ENCODE data around the gene ZNF318.

Gene ZNF318

DNA sequence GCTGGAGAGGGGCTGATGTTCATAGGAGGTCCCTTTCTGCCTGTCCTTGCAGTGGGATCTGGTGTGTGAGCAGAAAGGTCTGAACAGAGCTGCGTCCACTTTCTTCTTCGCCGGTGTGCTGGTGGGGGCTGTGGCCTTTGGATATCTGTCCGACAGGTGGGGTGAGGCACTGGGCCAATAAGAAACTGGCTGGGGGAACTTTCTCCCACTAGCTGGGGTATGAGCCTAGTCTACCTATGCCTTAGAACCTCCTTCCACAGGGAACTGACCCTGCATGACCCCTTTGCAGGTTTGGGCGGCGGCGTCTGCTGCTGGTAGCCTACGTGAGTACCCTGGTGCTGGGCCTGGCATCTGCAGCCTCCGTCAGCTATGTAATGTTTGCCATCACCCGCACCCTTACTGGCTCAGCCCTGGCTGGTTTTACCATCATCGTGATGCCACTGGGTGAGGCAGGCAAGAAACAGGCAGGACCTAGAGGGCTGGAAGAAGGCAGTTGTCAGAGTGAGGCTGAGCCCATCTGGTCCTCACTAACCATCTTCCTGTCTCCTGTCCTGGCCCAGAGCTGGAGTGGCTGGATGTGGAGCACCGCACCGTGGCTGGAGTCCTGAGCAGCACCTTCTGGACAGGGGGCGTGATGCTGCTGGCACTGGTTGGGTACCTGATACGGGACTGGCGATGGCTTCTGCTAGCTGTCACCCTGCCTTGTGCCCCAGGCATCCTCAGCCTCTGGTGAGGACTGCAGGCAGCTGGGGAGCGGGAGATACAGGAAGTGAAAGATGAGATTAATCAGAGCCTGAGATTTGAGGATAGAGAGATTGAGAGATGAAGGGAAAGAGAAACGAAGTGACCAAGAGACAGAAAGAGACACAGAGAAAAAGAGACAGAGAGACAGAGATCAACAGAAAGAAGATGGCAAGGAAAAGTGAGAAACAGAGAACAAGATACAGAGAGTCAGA is 69.8 kb downstream of the ZNF318 start:
- no peak for DNase-seq

DNA sequence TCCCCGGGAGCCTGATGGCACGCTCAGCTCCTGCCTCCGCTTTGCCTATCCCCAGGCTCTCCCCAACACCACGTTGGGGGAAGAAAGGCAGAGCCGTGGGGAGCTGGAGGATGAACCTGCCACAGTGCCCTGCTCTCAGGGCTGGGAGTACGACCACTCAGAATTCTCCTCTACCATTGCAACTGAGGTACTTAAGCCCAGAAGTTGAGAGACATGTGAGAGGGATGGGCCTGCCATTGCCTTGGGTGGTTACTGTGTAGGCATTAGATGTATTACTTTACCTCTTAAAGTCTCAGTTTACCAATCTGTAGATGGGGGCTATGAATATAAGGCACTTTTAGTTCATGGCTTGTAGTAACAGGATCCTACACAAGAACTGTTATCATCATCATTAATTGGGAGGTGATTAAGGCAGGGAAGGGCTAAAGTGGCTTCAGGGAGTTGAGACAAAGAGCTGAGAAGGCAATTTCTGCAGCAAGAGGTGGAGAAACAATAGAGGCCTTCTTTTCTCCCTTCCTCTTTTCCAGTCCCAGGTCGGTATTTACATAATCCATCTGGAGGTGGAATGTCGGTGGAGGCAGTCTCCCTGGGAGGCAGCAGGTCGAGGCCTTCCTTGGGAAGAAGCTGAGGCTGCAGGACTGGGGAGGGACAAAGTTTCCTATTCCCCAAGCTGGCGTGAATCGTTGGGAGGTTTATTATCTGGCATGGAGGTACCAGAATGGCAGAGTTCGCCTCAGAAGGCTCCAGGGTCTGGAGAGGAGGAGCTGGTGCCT is 70.7 kb downstream of the ZNF318 start:
- DNase-seq, result no peak

GRCh38 chr6:43297644-43298564 is 71.5 kb downstream of the ZNF318 start, which contains the start of gene SLC22A7:
SLC22A7 (plus strand) TSS chr6:43298260; CDS start chr6:43298359, 99 bp downstream.
- no peak for DNase-seq

DNA sequence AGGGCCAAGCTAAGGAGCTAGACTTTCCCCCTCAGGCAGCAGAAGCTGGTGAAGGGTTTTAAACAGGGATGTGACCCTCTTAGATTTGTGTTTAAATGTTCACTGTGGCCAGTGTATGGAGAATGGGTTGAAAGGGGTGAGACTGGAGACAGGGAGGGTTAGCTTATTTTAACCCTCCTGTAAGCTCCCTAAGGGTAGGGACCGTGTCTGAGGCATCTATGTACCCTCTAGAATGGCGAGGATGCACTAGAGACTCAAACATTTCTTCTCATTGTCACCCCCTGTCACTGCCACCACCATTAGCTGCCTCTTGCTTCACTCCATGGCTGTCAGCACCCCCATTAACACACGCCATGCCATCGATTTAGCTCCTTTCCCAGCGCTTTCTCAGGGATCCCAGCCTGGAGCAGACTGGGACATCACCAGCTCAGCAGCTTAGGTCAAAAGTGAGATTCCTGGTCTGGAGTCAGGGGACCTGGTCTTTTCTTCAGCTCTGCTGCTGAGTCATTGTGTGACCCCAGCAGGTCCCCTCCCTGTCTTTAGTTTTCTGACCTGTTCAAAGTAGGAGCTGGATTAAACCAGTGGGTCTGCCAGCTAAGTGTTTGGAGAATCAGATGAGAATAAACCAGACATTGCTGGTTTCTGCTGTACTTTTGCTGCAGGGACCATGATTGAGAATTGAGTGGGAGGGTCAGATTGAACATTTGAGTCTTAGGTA is 72.5 kb downstream of the ZNF318 start:
- DNase-seq, result no peak

GRCh38 chr6:43295456-43295855 is 74.0 kb downstream of the ZNF318 start:
- no peak for DNase-seq

- no peak for DNase-seq
These were observed 74.9 kb downstream of the ZNF318 start for GRCh38 chr6:43294536-43294935.

DNA sequence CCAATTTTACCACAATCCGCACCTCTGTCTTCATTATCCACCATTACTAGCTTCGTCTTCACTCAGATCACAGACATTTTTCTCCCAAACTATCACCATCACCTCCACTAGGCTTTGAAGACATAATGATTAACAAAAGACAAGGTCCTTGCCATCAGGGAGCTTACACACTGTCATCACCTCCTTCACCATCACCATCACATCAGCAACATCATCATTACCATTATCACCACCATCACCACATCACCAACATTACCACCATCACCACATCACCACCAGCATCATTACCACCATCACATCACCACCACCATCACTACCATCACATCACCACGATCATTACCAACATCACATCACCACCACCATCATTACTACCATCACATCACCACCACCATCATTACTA is 75.7 kb downstream of the ZNF318 start:
- DNase-seq, result no peak

DNA sequence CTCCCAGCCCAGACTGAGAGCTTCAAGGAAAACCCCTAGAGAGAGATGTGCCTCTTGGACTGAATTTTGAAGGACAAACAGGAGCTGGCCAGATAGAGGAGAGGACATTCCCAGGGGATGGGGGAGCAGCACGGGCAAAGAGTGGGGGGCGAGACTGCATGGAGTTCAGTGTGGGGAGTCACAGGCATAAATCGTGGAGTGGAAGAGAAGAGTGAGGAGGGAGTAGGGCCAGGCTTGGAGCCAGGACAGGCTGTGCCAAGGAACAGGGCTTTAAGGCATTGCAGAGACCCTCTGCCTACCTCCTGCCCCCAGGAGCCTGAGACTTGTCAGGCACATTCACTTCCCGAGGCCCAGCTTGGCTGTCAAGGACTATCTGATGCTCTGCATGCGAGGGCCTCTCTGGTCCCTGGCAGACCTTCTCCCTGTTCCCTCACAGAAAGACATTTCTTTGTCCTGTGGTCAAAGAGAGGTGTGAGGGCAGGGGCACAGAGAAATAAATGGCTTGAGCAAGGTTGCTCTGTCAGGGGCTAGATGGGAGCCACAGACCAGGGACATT is 76.6 kb downstream of the ZNF318 start:
- no peak for DNase-seq

GRCh38 chr6:43292341-43292740 is 77.1 kb downstream of the ZNF318 start:
- no peak for DNase-seq

DNA sequence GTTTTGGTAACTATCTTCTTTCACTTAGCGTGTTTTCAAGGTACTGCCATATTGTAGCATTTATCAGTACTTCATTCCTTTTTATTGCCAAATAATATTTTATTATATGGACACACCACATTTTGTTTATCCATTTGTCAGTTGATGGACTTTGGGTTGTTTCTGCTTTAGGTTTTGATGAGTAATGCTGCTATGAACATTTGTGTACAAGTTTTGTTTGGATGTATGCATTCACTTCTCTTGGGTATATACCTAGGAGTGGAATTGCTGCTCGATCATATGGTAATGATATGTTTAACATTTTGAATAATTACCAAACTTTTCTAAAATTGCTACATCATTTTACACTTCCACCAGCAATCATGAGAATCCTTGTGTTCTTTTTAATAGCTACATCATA is 77.7 kb downstream of the ZNF318 start:
- no peak for DNase-seq

DNA sequence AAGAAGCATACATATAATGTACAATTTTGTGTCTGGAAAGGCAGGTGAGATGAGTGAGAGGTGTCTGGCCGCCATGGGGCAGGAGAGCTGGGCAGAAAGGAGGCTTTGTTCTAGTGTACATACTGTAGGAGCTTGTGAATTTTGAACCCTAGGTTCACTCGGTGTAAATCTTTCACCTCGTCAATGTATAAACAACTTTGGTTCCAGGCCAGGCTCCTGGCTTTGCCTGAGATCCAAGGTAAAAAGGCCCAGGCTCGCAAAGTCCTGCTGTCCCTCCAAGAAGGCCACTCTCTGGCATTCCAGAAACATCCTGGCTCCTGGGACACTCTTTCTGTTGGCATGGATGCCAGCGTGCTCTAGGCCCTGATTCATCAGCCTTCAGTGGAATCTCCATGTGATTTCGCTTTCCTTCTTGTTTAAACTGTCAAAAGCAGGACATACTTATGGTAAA is 78.5 kb downstream of the ZNF318 start:
- DNase-seq, result no peak

DNA sequence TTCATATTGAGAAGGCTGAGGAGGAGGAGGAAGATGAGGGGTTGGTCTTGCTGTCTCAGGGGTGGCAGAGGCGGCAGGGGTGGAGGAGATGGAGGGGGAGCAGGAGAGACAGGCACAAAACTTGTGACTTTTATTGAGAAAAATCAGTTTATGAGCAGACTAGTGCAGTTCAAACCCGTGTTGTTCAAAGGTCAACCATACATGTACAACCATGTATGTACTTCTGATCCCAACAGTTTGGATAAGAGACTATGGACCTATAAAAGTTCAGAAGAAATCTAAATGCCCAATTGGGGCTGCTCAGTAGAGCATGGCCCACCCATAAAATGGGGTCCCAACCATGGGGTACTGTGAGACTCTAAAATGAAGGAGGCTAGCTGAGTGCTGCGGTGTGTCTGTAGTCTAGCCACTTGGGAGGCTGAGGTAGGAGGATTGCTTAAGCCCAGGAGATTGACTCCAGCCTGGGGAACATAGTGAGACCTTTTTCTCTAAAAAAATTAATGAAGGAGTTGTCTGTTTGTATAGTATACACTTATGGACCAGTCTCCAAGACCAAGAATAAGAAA is 79.0 kb downstream of the ZNF318 start:
- no peak for DNase-seq

DNA sequence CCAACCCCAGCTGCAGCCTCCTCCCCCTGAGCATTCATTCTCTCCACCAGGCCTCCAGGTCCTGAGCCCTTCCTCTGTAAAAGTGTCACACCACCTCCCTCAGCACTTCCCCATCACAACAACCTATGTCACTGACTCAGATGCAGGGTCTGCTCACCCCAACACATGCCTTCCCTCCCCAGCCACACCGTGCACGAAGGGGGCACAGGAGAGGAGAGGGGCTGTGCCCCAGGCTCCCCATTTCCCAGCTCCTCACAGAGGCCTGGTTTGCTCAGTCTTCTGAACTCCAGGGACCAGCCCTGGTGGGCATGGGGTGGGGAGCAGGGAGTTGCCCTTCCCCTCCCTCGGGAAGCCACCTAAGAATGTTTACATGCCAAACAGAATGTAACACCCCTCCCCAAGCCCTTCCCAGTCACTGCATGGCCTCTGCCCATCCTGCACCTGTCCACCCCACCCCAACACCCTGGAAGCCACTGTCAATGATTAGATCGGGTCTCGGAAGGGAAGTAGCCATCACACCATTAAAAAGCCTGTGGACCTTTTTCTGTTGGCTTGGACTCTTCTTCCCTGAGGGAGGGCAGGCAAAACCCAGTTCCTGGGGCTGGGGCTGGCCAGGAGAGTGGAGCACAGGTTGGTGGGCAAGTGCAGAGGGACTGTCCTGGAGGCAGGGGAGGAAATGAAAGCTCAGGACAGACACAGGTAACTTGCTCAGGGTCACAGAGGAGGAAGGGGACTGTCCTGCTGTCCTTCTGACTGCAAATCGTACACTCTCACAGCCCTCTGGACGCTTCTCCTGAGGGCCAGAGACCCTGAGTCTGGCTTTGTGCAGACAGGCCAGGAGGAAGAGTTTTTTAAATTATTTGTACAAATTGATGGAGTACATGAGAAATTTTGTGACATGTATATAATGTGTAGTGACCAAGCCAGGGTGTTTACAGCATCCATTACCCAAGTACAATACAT is 81.4 kb downstream of the ZNF318 start:
- DNase-seq, result no peak

GRCh38 chr6:43286980-43287716 is 82.3 kb downstream of the ZNF318 start:
- no peak for DNase-seq

DNA sequence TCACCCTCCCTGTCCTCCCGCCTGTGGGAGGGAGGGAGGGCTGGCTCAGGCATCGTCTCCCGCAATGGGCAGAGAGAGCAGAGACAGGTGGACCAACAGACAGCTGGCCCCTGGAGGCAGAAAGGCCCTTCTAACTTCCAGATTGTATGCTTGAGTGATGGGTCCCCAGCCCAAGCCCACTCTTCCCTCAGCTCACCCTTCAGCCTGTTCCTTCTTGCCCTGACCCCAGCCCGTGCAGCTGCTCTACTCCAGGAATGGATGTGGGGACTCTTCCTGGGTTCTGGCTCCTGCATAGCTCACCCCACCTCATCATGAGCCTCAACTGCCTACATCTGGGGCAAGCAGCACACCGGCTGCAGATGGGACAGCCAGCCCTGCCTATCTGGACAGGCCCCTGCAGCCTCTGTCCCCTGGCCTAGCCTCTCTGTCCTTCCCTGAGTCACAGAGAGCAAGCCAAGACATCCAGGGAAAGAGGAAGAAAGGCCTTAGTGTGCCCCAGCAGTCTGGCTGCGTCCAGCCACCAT is 82.9 kb downstream of the ZNF318 start:
- no peak for DNase-seq
